GM12892 (cell line): ENCODE measurements around the gene TMIGD1.

Experiments
- POLR2A ChIP-seq: IDR thresholded peaks from 2 replicates; pipeline ENCODE4 v1.6.1; 2011; ENCODE audit warnings: low read depth, low read length, control low read depth
- POLR2AphosphoS5 ChIP-seq: IDR thresholded peaks from 2 replicates; pipeline ENCODE4 v1.6.1; 2011; ENCODE audit warnings: low read depth, low read length, control low read depth
- TAF1 ChIP-seq: IDR thresholded peaks from 2 replicates; pipeline ENCODE4 v1.6.1; 2011; ENCODE audit warnings: low read depth, mild to moderate bottlenecking, control low read depth, low read length, borderline replicate concordance

GRCh38 chr17:30345089-30345433 lies 11.2 kb upstream of the TMIGD1 start:
- TF ChIP-seq POLR2A (no peak), TAF1 (no peak), POLR2AphosphoS5 (no peak)
